Measurements from ENCODE around the gene ACER1.
A peak's percentile ranks its signal among the peaks of the same experiment; 100 is the strongest.
"Not testable (repeated sequence)": the region's sequence is repeated elsewhere in the genome, so short reads cannot be mapped to it uniquely, and the experiment has no call there.

Gene ACER1

GRCh38 chr19:6287269-6287885 lies 46.0 kb downstream of the ACER1 start:
- no peak for DNase-seq (ENCODE audit: low spot score)

GRCh38 chr19:6286676-6287075 lies 46.7 kb downstream of the ACER1 start:
- no peak for DNase-seq (ENCODE audit: low spot score)

GRCh38 chr19:6282393-6282792 lies 51.0 kb downstream of the ACER1 start:
- not testable (repeated sequence) for DNase-seq (ENCODE audit: low spot score)

GRCh38 chr19:6279931-6280591 lies 53.4 kb downstream of the ACER1 start, which contains the start of gene MLLT1:
Gene MLLT1 (minus strand): TSS chr19:6279975. CDS start chr19:6279784, 191 bp downstream.
- DNase-seq (ENCODE audit: low spot score), result peak; percentile 95

- no peak for DNase-seq (ENCODE audit: low spot score)
These were observed 53.8 kb downstream of the ACER1 start for GRCh38 chr19:6279620-6279930.

- no peak for DNase-seq (ENCODE audit: low spot score)
These were observed 54.4 kb downstream of the ACER1 start for GRCh38 chr19:6278740-6279619.

- DNase-seq (ENCODE audit: low spot score), result no peak
These were observed 55.4 kb downstream of the ACER1 start for GRCh38 chr19:6278051-6278450.

GRCh38 chr19:6276447-6276846 lies 57.0 kb downstream of the ACER1 start:
- DNase-seq (ENCODE audit: low spot score), result no peak

- no peak for DNase-seq (ENCODE audit: low spot score)
These were observed 58.2 kb downstream of the ACER1 start for GRCh38 chr19:6275170-6275744.

GRCh38 chr19:6274756-6275155 lies 58.7 kb downstream of the ACER1 start:
- DNase-seq (ENCODE audit: low spot score), result no peak

- DNase-seq (ENCODE audit: low spot score), result peak; percentile 40
These were observed 59.5 kb downstream of the ACER1 start for GRCh38 chr19:6273701-6274601.

- no peak for DNase-seq (ENCODE audit: low spot score)
These were observed 60.4 kb downstream of the ACER1 start for GRCh38 chr19:6272913-6273600.

- no peak for DNase-seq (ENCODE audit: low spot score)
These were observed 61.0 kb downstream of the ACER1 start for GRCh38 chr19:6272411-6272791.

- DNase-seq (ENCODE audit: low spot score), result peak; percentile 65
These were observed 61.5 kb downstream of the ACER1 start for GRCh38 chr19:6271721-6272410.

GRCh38 chr19:6271251-6271650 lies 62.2 kb downstream of the ACER1 start:
- DNase-seq (ENCODE audit: low spot score), result no peak

- no peak for DNase-seq (ENCODE audit: low spot score)
These were observed 62.6 kb downstream of the ACER1 start for GRCh38 chr19:6270822-6271221.

GRCh38 chr19:6270076-6270745 lies 63.2 kb downstream of the ACER1 start:
- no peak for DNase-seq (ENCODE audit: low spot score)

- no peak for DNase-seq (ENCODE audit: low spot score)
These were observed 64.1 kb downstream of the ACER1 start for GRCh38 chr19:6269101-6269886.

- DNase-seq (ENCODE audit: low spot score), result no peak
These were observed 65.0 kb downstream of the ACER1 start for GRCh38 chr19:6268382-6268771.
